H1 (cell line): Measurements from ENCODE around the gene HOXB5. TPM values are rescaled to one million over a fixed set of nuclear protein-coding genes. Genes with fewer than 3 reads are reported as not detected.

Experiments
- CHD2 ChIP-seq: IDR thresholded peaks from 2 replicates; pipeline ENCODE4 v1.6.1; 2012; ENCODE audit warnings: low read length, improper control_type of control experiment
- E2F6 ChIP-seq: IDR thresholded peaks from 2 replicates; pipeline ENCODE4 v1.6.1; 2012; ENCODE audit warnings: inconsistent platforms
- JUN ChIP-seq: IDR thresholded peaks from 2 replicates; pipeline ENCODE4 v1.6.1; 2011; ENCODE audit warnings: low read depth, mild to moderate bottlenecking, improper control_type of control experiment, low read length
- KDM1A ChIP-seq: fragments of 200-600, 300-600 bp; sonication (generic); IDR thresholded peaks from 2 replicates; pipeline ENCODE4 v1.7.1; 2016; ENCODE audit warnings: mild to moderate bottlenecking, low read length, borderline replicate concordance
- SIX5 ChIP-seq: IDR thresholded peaks from 2 replicates; pipeline ENCODE4 v1.6.1; 2011; ENCODE audit warnings: mild to moderate bottlenecking, low read depth, low read length
- ZNF274 ChIP-seq: IDR thresholded peaks from 2 replicates; pipeline ENCODE4 v1.7.0; 2012; ENCODE audit warnings: low read length, borderline replicate concordance; ENCODE audit errors: extremely low read depth
- polyA plus RNA-seq, 7 experiments: library from polyadenylated mRNA; depleted of rRNA in 3 of 7; stranded (reverse) in 5 of 7; unstranded in 2 of 7; fragments of >200 nt in 5 of 7; fragments of 200-250 nt in 2 of 7; gene quantifications; 1 replicate in 5 of 7; 2 replicates in 1 of 7; 4 replicates in 1 of 7; pipeline versions ENCODE4 v1.2.1 to v1.2.3, GENCODE V29; 2011 to 2013; ENCODE audit warnings: missing spikeins in 2 of 7, mixed read lengths in 2 of 7
- total RNA-seq: library from RNA; stranded (reverse); fragmentation: NEBNext Ultra II Directional; extraction: Animal tissue kit (Norgen Biotek cat#: 25700); gene quantifications from 2 replicates; pipeline ENCODE4 v1.2.1, GENCODE V29; 2021

HOXB5 gene
- total and polyA plus RNA-seq, 2 of the 8 experiments (the other 6 are each of a cell fraction or from before 2014, with no cell fraction given) = not detected

DNA sequence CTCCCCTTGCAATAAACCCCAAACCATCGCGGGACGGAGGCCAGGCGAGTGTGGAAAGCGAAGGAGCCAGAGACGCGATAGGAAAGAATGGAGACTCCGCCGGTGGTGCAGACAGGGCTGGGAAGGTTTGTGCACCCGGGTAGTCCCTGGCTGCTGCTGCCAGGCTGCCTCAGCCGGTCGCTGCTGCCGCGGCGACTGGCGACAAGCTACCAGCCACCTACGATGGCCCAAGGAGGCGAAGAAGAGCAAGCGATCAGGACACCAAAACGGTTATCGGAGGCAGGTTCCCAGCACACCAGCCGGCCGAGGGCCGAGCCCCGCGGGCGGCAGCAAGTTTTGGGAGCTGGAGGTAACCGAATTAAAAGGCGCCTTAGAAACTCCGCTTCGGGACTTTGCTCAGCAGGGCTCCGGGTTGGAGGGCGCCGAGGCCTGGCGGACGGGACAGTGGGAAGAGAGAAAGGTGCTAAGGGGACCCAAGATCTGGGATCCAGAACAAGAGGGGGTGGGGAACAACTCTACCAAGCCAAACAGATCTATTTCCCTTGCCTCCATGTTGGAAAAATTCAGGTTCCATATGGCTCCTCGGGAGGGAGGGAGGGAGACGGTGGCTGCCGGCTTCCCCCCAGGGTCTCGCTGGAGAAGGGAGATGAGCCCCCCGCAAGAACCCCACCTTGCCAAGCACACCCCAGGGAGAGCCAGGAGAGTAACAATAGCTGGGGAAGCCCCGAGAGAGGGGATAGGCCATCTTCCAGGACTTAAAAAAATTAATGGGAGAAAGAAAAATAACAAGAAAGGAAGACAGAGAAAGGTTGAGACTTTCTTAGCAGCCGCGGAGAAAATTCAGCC lies 38.9 kb downstream of the HOXB5 start (continued):
- no peak for TF ChIP-seq CHD2
- no peak for TF ChIP-seq SIX5
- no peak for TF ChIP-seq E2F6
- TF ChIP-seq KDM1A = no peak
- TF ChIP-seq ZNF274 = no peak
- TF ChIP-seq JUN = no peak
- TF ChIP-seq, all 59 proteins: peak for 6
